ENCODE data around the gene VEGFB. TPM values are rescaled to one million over a fixed set of nuclear protein-coding genes. Genes with fewer than 3 reads are reported as not detected.

Gene VEGFB, protein sequence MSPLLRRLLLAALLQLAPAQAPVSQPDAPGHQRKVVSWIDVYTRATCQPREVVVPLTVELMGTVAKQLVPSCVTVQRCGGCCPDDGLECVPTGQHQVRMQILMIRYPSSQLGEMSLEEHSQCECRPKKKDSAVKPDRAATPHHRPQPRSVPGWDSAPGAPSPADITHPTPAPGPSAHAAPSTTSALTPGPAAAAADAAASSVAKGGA
- 100 to 1,000 TPM in 1 of 2 donors, 10 to 100 TPM in 1; 81.8 to 107 TPM for total RNA-seq

- DNase-seq (ENCODE audit: low spot score) (no peak), ATAC-seq (ENCODE audit: insufficient number of reproducible peaks, low FRiP score, low read depth) (no peak)
- peaks cover 31 to 54% of the 10 kb centered on the region in 2 donors for H3K4me1 ChIP-seq (ENCODE audit: control insufficient read depth in 1 of 2, low read depth in 2 of 2)
Observed at GRCh38 chr11:64233913-64234586, at the start of gene VEGFB. Gene VEGFB (plus strand): TSS chr11:64234584. CDS start chr11:64234834, 250 bp downstream.

GRCh38 chr11:64185175-64185692 is 49.1 kb upstream of the VEGFB start:
- peak overlapping the region; percentile 85 to 94 for H3K27ac ChIP-seq
- H3K36me3 ChIP-seq = peaks cover 4% of the 10 kb centered on the region
- H3K27me3 ChIP-seq (replicated peaks; ENCODE audit: insufficient read depth) = no peaks in the 10 kb centered on the region
- DNase-seq (ENCODE audit: low spot score) = peak; percentile 67
- TF ChIP-seq, protein P1, sequence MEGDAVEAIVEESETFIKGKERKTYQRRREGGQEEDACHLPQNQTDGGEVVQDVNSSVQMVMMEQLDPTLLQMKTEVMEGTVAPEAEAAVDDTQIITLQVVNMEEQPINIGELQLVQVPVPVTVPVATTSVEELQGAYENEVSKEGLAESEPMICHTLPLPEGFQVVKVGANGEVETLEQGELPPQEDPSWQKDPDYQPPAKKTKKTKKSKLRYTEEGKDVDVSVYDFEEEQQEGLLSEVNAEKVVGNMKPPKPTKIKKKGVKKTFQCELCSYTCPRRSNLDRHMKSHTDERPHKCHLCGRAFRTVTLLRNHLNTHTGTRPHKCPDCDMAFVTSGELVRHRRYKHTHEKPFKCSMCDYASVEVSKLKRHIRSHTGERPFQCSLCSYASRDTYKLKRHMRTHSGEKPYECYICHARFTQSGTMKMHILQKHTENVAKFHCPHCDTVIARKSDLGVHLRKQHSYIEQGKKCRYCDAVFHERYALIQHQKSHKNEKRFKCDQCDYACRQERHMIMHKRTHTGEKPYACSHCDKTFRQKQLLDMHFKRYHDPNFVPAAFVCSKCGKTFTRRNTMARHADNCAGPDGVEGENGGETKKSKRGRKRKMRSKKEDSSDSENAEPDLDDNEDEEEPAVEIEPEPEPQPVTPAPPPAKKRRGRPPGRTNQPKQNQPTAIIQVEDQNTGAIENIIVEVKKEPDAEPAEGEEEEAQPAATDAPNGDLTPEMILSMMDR (IDR thresholded peaks at IDR 0.05) = peak; percentile 22
- H3K9me3 ChIP-seq = no peaks in the 10 kb centered on the region
- peak; percentile 61 for ATAC-seq (ENCODE audit: insufficient number of reproducible peaks, low FRiP score, low read depth)
- peaks cover 25 to 53% of the 10 kb centered on the region in 2 donors for H3K4me1 ChIP-seq (ENCODE audit: control insufficient read depth in 1 of 2, low read depth in 2 of 2)
- H3K4me3 ChIP-seq = peak overlapping the region; percentile 77

More at GRCh38 chr11:64233913-64234586, at the start of gene VEGFB:
- TF ChIP-seq, protein P1 (IDR thresholded peaks at IDR 0.05) = no peak
- Histone ChIP-seq H3K27ac (peak within 1 kb of the TSS; percentile 85 to 91), H3K36me3 (peaks cover 11% of the 10 kb centered on the region), H3K4me3 (peak within 1 kb of the TSS; percentile 88), H3K9me3 (no peaks in the 10 kb centered on the region), H3K27me3 (replicated peaks; ENCODE audit: insufficient read depth) (no peaks in the 10 kb centered on the region)

DNA sequence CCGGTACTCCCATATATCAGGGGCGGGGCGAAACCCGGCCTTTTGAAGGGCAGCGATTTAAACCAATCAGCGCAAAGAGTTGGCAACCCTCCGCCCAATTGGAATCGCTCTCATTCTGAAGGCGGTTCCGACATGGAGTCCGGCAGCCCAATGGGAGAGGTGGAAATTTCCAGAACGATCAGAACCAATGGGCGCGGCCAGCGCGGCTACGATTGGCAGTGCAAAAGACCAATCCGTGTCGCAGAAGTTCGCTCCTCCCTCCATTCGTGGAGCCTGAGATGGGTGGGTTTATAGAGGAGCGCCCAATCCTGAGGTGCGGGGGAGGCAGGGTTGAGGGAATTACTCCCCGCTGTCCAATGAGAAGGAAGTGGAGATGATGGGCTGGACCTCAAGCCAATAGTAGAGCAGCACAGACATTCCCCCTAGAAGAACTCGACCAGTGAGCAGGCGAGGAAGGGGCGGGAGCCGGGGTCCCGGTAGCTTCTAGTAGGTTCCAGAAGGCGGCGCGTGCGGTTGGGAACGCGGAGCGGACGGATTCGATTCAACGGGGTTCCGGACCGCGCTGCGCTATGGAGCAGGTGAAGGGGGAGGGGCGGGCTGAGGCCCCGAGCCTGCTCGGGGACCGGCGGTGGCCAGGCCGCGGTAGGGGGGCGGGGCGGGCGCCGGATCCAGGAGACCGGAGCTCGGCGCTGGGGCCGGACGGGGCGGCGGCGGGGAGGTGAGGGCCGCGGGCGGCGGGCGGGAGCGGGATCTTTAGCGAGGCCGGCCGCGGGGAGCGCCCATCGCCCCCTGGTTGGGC is 48.5 kb upstream of the VEGFB start, which contains the start of gene STIP1:
Gene STIP1 (plus strand): TSS at position 479 of the 799 bp plus-strand sequence. CDS start 91 bp downstream, at position 570.
- H3K27ac ChIP-seq = peak within 1 kb of the TSS; percentile 85 to 94
- ATAC-seq (ENCODE audit: insufficient number of reproducible peaks, low FRiP score, low read depth) (peak; percentile 97), DNase-seq (ENCODE audit: low spot score) (peak; percentile 99)
- TF ChIP-seq, protein P1 (IDR thresholded peaks at IDR 0.05) = peak; percentile 36
- peak within 1 kb of the TSS; percentile 77 for H3K4me3 ChIP-seq
- H3K36me3 ChIP-seq = peaks cover 7% of the 10 kb centered on the region
- H3K27me3 ChIP-seq (replicated peaks; ENCODE audit: insufficient read depth) = no peaks in the 10 kb centered on the region
- H3K4me1 ChIP-seq (ENCODE audit: control insufficient read depth in 1 of 2, low read depth in 2 of 2) = peaks cover 21 to 47% of the 10 kb centered on the region in 2 donors
- H3K9me3 ChIP-seq = no peaks in the 10 kb centered on the region

- peaks cover 16 to 41% of the 10 kb centered on the region in 2 donors for H3K4me1 ChIP-seq (ENCODE audit: control insufficient read depth in 1 of 2, low read depth in 2 of 2)
- H3K27ac ChIP-seq = peak overlapping the region; percentile 41 to 49
- TF ChIP-seq, protein P1 (IDR thresholded peaks at IDR 0.05) = no peak
- no peak overlapping the region for H3K4me3 ChIP-seq
- peaks cover 11% of the 10 kb centered on the region for H3K36me3 ChIP-seq
- H3K9me3 ChIP-seq = no peaks in the 10 kb centered on the region
- no peak for DNase-seq (ENCODE audit: low spot score)
- H3K27me3 ChIP-seq (replicated peaks; ENCODE audit: insufficient read depth) = no peaks in the 10 kb centered on the region
- ATAC-seq (ENCODE audit: insufficient number of reproducible peaks, low FRiP score, low read depth) = no peak
Observed at GRCh38 chr11:64186492-64187165, 47.8 kb upstream of the VEGFB start.
